Measurements from ENCODE around the gene EAPP. TPM values are rescaled to one million over a fixed set of nuclear protein-coding genes. Genes with fewer than 3 reads are reported as not detected.

The EAPP gene
- total and polyA plus RNA-seq, 12 donors: 26.2 to 85.1 (median 41.0) TPM

GRCh38 chr14:34496007-34496678, 43.4 kb downstream of the EAPP start:
- Histone ChIP-seq H3K27ac (peak overlapping the region; percentile 44 to 90 (median 82)), H3K36me3 (replicated peaks in 1 of 2) (no peaks in the 10 kb centered on the region), H3K4me1 (replicated peaks in 1 of 2) (peaks cover 13 to 16% of the 10 kb centered on the region in 2 donors), H3K9me3 (replicated peaks in 1 of 3) (no peaks in the 10 kb centered on the region), H3K27me3 (no peaks in the 10 kb centered on the region), H3K4me3 (no peak overlapping the region)
- intact Hi-C loops (cut with DNase I): loop anchor here (10.0 kb wide), 1 partner anchor 131 kb away; no protein-coding TSS in a partner anchor
- TF ChIP-seq POLR2A (IDR thresholded peaks at IDR 0.05) (no peak), CTCF (IDR thresholded peaks at IDR 0.05) (no peak)
- DNase-seq: peak in 2 of 7 donors; percentile 23 to 30
- WGBS, 4 donors: 91 to 95% (median 95%) methylated on average over 11 of the region's 11 CpGs

- Histone ChIP-seq H3K4me3 (no peak overlapping the region), H3K36me3 (replicated peaks in 1 of 2) (no peaks in the 10 kb centered on the region), H3K27ac (peak overlapping the region in 2 of 5 donors; percentile 9 to 65), H3K9me3 (replicated peaks in 1 of 3) (no peaks in the 10 kb centered on the region), H3K27me3 (no peaks in the 10 kb centered on the region), H3K4me1 (replicated peaks in 1 of 2) (no peaks in the 10 kb centered on the region)
- 13 to 44% (median 19%) methylated on average over 1 of the region's 1 CpG for WGBS, 4 donors
- intact Hi-C loops (cut with DNase I): no loop called here
- no peak for DNase-seq
- no peak for TF ChIP-seq CTCF (IDR thresholded peaks at IDR 0.05)
- TF ChIP-seq POLR2A (IDR thresholded peaks at IDR 0.05): no peak
Measured at GRCh38 chr14:34489324-34489723, 50.2 kb downstream of the EAPP start.

- no peaks in the 10 kb centered on the region for H3K9me3 ChIP-seq (replicated peaks in 1 of 3)
- TF ChIP-seq POLR2A (IDR thresholded peaks at IDR 0.05): no peak
- TF ChIP-seq CTCF (IDR thresholded peaks at IDR 0.05): no peak
- H3K4me3 ChIP-seq: no peak overlapping the region
- H3K27ac ChIP-seq: no peak overlapping the region
- no peak for DNase-seq
- no peaks in the 10 kb centered on the region for H3K4me1 ChIP-seq (replicated peaks in 1 of 2)
- WGBS, 4 donors: 96 to 98% (median 96%) methylated on average over 7 of the region's 7 CpGs
- intact Hi-C loops (cut with DNase I): no loop called here
- H3K36me3 ChIP-seq (replicated peaks in 1 of 2): no peaks in the 10 kb centered on the region
- H3K27me3 ChIP-seq: no peaks in the 10 kb centered on the region
Measured at GRCh38 chr14:34488528-34488927, 51.0 kb downstream of the EAPP start.

GRCh38 chr14:34484726-34485125, 54.8 kb downstream of the EAPP start:
- Histone ChIP-seq H3K4me1 (replicated peaks in 1 of 2) (no peaks in the 10 kb centered on the region), H3K9me3 (replicated peaks in 1 of 3) (no peaks in the 10 kb centered on the region), H3K27me3 (no peaks in the 10 kb centered on the region), H3K36me3 (replicated peaks in 1 of 2) (no peaks in the 10 kb centered on the region), H3K27ac (no peak overlapping the region), H3K4me3 (no peak overlapping the region)
- DNase-seq: no peak
- 83 to 98% (median 92%) methylated on average over 1 of the region's 1 CpG for WGBS, 4 donors
- intact Hi-C loops (cut with DNase I): no loop called here
- TF ChIP-seq CTCF (IDR thresholded peaks at IDR 0.05) (no peak), POLR2A (IDR thresholded peaks at IDR 0.05) (no peak)
